SHP77 treated with DMSO at 0.1 percent for 48 hours (cell line): ENCODE measurements around the gene TINCR.

Experiments
- DNase-seq: peaks from one replicate; lab custom pipeline; 2025; lab: John Stamatoyannopoulos, UW

TINCR gene

DNA sequence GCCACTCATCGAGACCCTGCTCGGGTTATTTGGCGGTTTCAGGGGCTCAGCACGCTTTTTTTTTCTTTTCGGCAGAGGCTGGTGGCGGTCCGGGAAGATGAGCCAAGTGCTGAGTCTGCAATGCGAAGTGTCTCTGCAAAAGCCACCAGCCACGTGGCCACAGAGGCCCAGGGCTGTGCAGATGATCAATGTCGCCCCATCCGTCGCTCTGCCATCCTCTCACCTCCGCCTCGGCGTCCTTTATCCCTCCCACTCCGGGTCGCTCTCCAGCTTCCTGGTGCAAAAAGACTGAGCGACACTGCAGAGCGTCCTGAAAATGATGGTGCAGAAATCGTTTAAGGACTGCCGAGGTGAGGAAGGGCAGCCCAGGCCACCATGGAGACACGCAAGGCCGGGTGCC, 55.0 kb downstream of the TINCR start:
- DNase-seq, result no peak
